Stimulated activated CD8-positive, alpha-beta memory T cell treated with anti-CD3 and anti-CD28 coated beads, Interleukin-12 subunit alpha, Interleukin-12 subunit beta, amount 100 ng/mL, for 24 hours (primary cell): ENCODE results near the gene SCYL1.
A peak's percentile ranks its signal among the peaks of the same experiment; 100 is the strongest.

Experiments used
- DNase-seq: peaks from one replicate; pipeline ENCODE4 v3.0.0-alpha.2; 2020; ENCODE audit errors: extremely low read depth

Gene SCYL1

DNA sequence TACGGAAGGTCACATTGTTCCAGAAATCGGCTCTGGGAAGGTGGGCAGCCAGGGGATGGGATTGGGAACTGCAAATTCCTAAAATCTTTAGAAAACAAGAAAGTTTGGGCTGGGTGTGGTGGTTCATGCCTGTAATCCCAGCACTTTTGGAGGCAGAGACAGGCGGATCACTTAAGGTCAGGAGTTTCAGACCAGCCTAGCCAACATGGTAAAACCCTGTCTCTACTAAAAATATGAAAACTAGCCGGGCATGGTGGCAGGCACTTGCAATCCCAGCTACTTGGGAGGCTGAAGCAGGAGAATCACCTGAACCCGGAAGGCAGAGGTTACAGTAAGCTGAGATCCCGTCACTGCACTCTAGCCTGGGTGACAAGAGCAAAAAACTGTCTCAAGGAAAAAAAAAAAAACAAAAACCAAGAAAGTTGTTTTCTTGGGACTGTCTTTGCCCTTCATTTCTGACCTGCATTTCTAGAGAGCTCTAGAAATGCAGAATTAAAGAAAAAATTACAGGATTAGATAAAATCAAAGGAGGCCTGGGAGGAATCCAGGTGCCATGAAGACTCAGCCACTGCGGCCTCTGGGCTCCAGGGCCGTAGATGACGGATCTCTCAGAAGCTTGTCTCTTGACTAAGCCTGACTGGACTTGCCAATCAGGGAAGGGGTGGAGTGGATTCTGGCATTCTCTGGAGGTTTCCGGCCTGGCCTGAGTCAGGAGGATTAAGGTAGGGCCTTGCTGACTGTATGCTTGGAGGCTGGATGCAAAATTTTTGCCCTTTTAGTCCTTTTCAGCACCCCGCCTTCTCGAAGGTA lies 31.3 kb upstream of the SCYL1 start:
- DNase-seq = no peak

- DNase-seq = no peak
These were observed 28.4 kb upstream of the SCYL1 start for GRCh38 chr11:65496304-65497140.

- peak; percentile 99 for DNase-seq
These were observed 27.5 kb upstream of the SCYL1 start for GRCh38 chr11:65497141-65498041.

DNA sequence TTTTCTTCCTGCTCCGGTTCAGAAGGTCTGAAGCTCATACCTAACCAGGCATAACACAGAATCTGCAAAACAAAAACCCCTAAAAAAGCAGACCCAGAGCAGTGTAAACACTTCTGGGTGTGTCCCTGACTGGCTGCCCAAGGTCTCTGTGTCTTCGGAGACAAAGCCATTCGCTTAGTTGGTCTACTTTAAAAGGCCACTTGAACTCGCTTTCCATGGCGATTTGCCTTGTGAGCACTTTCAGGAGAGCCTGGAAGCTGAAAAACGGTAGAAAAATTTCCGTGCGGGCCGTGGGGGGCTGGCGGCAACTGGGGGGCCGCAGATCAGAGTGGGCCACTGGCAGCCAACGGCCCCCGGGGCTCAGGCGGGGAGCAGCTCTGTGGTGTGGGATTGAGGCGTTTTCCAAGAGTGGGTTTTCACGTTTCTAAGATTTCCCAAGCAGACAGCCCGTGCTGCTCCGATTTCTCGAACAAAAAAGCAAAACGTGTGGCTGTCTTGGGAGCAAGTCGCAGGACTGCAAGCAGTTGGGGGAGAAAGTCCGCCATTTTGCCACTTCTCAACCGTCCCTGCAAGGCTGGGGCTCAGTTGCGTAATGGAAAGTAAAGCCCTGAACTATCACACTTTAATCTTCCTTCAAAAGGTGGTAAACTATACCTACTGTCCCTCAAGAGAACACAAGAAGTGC lies 26.7 kb upstream of the SCYL1 start:
- DNase-seq = no peak

DNA sequence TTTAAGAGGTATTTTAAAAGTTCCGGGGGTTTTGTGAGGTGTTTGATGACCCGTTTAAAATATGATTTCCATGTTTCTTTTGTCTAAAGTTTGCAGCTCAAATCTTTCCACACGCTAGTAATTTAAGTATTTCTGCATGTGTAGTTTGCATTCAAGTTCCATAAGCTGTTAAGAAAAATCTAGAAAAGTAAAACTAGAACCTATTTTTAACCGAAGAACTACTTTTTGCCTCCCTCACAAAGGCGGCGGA lies 26.2 kb upstream of the SCYL1 start:
- DNase-seq = no peak

GRCh38 chr11:65498977-65499712 lies 25.7 kb upstream of the SCYL1 start, which contains the start of gene MALAT1:
Gene MALAT1 (plus strand): TSS chr11:65499045.
- peak; percentile 80 for DNase-seq

DNA sequence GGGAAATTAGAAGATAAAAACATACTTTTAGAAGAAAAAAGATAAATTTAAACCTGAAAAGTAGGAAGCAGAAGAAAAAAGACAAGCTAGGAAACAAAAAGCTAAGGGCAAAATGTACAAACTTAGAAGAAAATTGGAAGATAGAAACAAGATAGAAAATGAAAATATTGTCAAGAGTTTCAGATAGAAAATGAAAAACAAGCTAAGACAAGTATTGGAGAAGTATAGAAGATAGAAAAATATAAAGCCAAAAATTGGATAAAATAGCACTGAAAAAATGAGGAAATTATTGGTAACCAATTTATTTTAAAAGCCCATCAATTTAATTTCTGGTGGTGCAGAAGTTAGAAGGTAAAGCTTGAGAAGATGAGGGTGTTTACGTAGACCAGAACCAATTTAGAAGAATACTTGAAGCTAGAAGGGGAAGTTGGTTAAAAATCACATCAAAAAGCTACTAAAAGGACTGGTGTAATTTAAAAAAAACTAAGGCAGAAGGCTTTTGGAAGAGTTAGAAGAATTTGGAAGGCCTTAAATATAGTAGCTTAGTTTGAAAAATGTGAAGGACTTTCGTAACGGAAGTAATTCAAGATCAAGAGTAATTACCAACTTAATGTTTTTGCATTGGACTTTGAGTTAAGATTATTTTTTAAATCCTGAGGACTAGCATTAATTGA lies 25.0 kb upstream of the SCYL1 start:
- no peak for DNase-seq

GRCh38 chr11:65500387-65501185 lies 24.3 kb upstream of the SCYL1 start:
- DNase-seq = no peak

DNA sequence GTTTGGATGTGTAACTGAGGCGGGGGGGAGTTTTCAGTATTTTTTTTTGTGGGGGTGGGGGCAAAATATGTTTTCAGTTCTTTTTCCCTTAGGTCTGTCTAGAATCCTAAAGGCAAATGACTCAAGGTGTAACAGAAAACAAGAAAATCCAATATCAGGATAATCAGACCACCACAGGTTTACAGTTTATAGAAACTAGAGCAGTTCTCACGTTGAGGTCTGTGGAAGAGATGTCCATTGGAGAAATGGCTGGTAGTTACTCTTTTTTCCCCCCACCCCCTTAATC lies 23.8 kb upstream of the SCYL1 start:
- DNase-seq = no peak

GRCh38 chr11:65501472-65502273 lies 23.2 kb upstream of the SCYL1 start:
- DNase-seq = no peak

GRCh38 chr11:65502274-65502554 lies 22.7 kb upstream of the SCYL1 start:
- DNase-seq = no peak

DNA sequence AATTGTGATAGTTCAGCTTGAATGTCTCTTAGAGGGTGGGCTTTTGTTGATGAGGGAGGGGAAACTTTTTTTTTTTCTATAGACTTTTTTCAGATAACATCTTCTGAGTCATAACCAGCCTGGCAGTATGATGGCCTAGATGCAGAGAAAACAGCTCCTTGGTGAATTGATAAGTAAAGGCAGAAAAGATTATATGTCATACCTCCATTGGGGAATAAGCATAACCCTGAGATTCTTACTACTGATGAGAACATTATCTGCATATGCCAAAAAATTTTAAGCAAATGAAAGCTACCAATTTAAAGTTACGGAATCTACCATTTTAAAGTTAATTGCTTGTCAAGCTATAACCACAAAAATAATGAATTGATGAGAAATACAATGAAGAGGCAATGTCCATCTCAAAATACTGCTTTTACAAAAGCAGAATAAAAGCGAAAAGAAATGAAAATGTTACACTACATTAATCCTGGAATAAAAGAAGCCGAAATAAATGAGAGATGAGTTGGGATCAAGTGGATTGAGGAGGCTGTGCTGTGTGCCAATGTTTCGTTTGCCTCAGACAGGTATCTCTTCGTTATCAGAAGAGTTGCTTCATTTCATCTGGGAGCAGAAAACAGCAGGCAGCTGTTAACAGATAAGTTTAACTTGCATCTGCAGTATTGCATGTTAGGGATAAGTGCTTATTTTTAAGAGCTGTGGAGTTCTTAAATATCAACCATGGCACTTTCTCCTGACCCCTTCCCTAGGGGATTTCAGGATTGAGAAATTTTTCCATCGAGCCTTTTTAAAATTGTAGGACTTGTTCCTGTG lies 22.1 kb upstream of the SCYL1 start:
- DNase-seq = no peak

GRCh38 chr11:65503368-65503948 lies 21.4 kb upstream of the SCYL1 start:
- no peak for DNase-seq

- no peak for DNase-seq
These were observed 20.8 kb upstream of the SCYL1 start for GRCh38 chr11:65503949-65504673.

DNA sequence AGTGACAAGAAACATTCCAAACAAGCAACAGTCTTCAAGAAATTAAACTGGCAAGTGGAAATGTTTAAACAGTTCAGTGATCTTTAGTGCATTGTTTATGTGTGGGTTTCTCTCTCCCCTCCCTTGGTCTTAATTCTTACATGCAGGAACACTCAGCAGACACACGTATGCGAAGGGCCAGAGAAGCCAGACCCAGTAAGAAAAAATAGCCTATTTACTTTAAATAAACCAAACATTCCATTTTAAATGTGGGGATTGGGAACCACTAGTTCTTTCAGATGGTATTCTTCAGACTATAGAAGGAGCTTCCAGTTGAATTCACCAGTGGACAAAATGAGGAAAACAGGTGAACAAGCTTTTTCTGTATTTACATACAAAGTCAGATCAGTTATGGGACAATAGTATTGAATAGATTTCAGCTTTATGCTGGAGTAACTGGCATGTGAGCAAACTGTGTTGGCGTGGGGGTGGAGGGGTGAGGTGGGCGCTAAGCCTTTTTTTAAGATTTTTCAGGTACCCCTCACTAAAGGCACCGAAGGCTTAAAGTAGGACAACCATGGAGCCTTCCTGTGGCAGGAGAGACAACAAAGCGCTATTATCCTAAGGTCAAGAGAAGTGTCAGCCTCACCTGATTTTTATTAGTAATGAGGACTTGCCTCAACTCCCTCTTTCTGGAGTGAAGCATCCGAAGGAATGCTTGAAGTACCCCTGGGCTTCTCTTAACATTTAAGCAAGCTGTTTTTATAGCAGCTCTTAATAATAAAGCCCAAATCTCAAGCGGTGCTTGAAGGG lies 20.0 kb upstream of the SCYL1 start:
- no peak for DNase-seq
